GM12878 (cell line): Measurements from ENCODE around the gene TXNDC9. TPM values are rescaled to one million over a fixed set of nuclear protein-coding genes. Genes with fewer than 3 reads are reported as not detected.
A peak's percentile ranks its signal among the peaks of the same experiment; 100 is the strongest.

Source experiments
- ATAC-seq: fragments of 200-7000 bp; cut with Tn5 transposase; 3 replicates; pipeline ENCODE4 v1.9.1; 2020; ENCODE audit warnings: mild to moderate bottlenecking, moderate library complexity
- BruUV-seq: library from RNA; stranded (reverse); fragments of 400-500 nt; replicated peaks from 2 replicates; lab custom pipeline; 2021; lab: Mats Ljungman, UMichigan
- CTCF ChIA-PET: fragments of 300-600 bp; sonication (Branson Sonifier 250); formaldehyde crosslinking; extraction: SDS; loops from one replicate; lab custom pipeline; 2021; ENCODE audit warnings: inconsistent platforms; lab: Yijun Ruan, JAX
- POLR2A ChIA-PET: fragments of 350-600 bp; formaldehyde crosslinking; extraction: SDS; loops from one replicate; lab custom pipeline; 2021; ENCODE audit warnings: inconsistent platforms; lab: Charles Lee
- RAD21 ChIA-PET: fragments of 300-600 bp; sonication (Branson Sonifier 250); formaldehyde crosslinking; loops from one replicate; lab custom pipeline; 2023; ENCODE audit warnings: antibody characterized with exemption; ENCODE audit not compliant: unreplicated experiment; lab: Charles Lee
- SMC1A ChIA-PET: fragments of 300-600 bp; sonication (Branson Sonifier 250); formaldehyde crosslinking; loops from one replicate; lab custom pipeline; 2023; ENCODE audit not compliant: unreplicated experiment, uncharacterized antibody; lab: Charles Lee
- DNase-seq: peaks from one replicate; pipeline ENCODE4 v3.0.0-alpha.2; 2011; ENCODE audit warnings: low read depth, low spot score
- FAIRE-seq: peaks from 3 replicates; lab custom pipeline; 2011; peaks lifted over from hg19 to GRCh38; lab: Jason Lieb, UNC
- H2AFZ ChIP-seq: 2 replicates; pipeline ENCODE4 v1.6.0; 2011; ENCODE audit warnings: low read depth, low read length, control low read depth; ENCODE audit not compliant: control insufficient read depth
- H3K27ac ChIP-seq: 2 replicates; pipeline ENCODE4 v1.5.1; 2011; ENCODE audit warnings: control low read depth; ENCODE audit not compliant: control insufficient read depth, insufficient read depth
- H3K27me3 ChIP-seq, 2 experiments: replicated peaks in 1 of 2; 2 replicates each; pipeline versions ENCODE4 v1.6.0 to v1.6.1; 2011; ENCODE audit warnings: low read length in 1 of 2; ENCODE audit not compliant: control insufficient read depth in 2 of 2, insufficient read depth in 2 of 2
- H3K36me3 ChIP-seq, 2 experiments: 2 replicates each; pipeline ENCODE4 v1.5.1; 2011; ENCODE audit warnings: low read length in 1 of 2; ENCODE audit not compliant: control insufficient read depth in 2 of 2, insufficient read depth in 2 of 2
- H3K4me1 ChIP-seq: 2 replicates; pipeline ENCODE4 v1.6.1; 2011; ENCODE audit warnings: mild to moderate bottlenecking, low read length, moderate library complexity, mixed read lengths; ENCODE audit not compliant: control insufficient read depth, insufficient read depth
- H3K4me2 ChIP-seq: 2 replicates; pipeline ENCODE4 v1.6.0; 2011; ENCODE audit warnings: control low read depth; ENCODE audit not compliant: control insufficient read depth, insufficient read depth
- H3K4me3 ChIP-seq: fragments of 200-600 bp; sonication (generic); 2 replicates; pipeline ENCODE4 v1.5.1; 2016
- H3K79me2 ChIP-seq: 2 replicates; pipeline ENCODE4 v1.6.0; 2011; ENCODE audit warnings: low read length; ENCODE audit not compliant: control insufficient read depth, insufficient read depth
- H3K9ac ChIP-seq: 2 replicates; pipeline ENCODE4 v1.8.0; 2011; ENCODE audit warnings: low read length, control low read depth, mixed read lengths; ENCODE audit not compliant: control insufficient read depth, insufficient read depth
- H3K9me3 ChIP-seq: replicated peaks from 3 replicates; pipeline ENCODE4 v1.5.1; 2011; ENCODE audit warnings: mild to moderate bottlenecking, low read length; ENCODE audit not compliant: control insufficient read depth, insufficient read depth
- H4K20me1 ChIP-seq: 2 replicates; pipeline ENCODE4 v1.6.0; 2011; ENCODE audit not compliant: control insufficient read depth, insufficient read depth
- ATF7 ChIP-seq: fragments of 450-650 bp; IDR thresholded peaks from 2 replicates; pipeline ENCODE4 v1.6.1; 2016; ENCODE audit warnings: low read depth, mild to moderate bottlenecking
- MXI1 ChIP-seq: fragments of 150-350 bp; IDR thresholded peaks from 2 replicates; pipeline ENCODE4 v1.6.1; 2011; ENCODE audit warnings: low read depth, mild to moderate bottlenecking, inconsistent platforms, low read length, improper control_type of control experiment
- SRF ChIP-seq, 2 experiments: IDR thresholded peaks; 2 replicates each; pipeline ENCODE4 v1.6.1; 2011; ENCODE audit warnings: low read depth in 2 of 2, low read length in 2 of 2, mild to moderate bottlenecking in 1 of 2, moderate library complexity in 1 of 2
- ZBTB40 ChIP-seq: fragments of 450-650 bp; IDR thresholded peaks from 2 replicates; pipeline ENCODE4 v1.6.1; 2016; ENCODE audit warnings: mild to moderate bottlenecking, moderate library complexity, borderline replicate concordance
- WGBS: methylation state at CpG from one replicate; pipeline ENCODE4 v1.1.6; 2016; ENCODE audit warnings: low lambda C conversion rate; ENCODE audit not compliant: insufficient replicate concordance, insufficient coverage; ENCODE audit errors: missing lambda C conversion rate; 5-methylcytosine and 5-hydroxymethylcytosine counted together
- in situ Hi-C: fragments of 300-500 bp; cut with MboI; formaldehyde crosslinking; loops from 9 replicates; pipeline ENCODE4 v1.14.3; 2018; ENCODE audit warnings: mixed read lengths
- intact Hi-C: fragments of 100-400 bp; cut with micrococcal nuclease; formaldehyde crosslinking; loops from one replicate; pipeline ENCODE4 v1.14.2; 2022; ENCODE audit not compliant: unreplicated experiment
- polyA plus RNA-seq, 11 experiments: library from polyadenylated mRNA; depleted of rRNA in 4 of 11; unstranded in 6 of 11; stranded (reverse) in 5 of 11; fragments of >200 nt; fragmentation: Nextera tagmentation in 4 of 11; fragmentation: Illumina TruSeq in 1 of 11; extraction: Ambion mirVana in 4 of 11; extraction: Trizol in 1 of 11; gene quantifications; 1 replicate in 1 of 11; 2 replicates in 10 of 11; pipeline versions ENCODE4 v1.2.1 to v1.2.3, GENCODE V29; 2011 to 2016; ENCODE audit warnings: inconsistent platforms in 2 of 11, missing spikeins in 2 of 11, low read depth in 1 of 11
- total RNA-seq, 4 experiments: library from RNA; depleted of rRNA in 3 of 4; stranded (reverse); fragments of >200 nt in 3 of 4; fragmentation: Illumina TruSeq in 1 of 4; extraction: Trizol in 1 of 4; gene quantifications; 2 replicates each; pipeline versions ENCODE4 v1.2.1 to v1.2.3, GENCODE V29; 2013 to 2021

The TXNDC9 gene
- total and polyA plus RNA-seq, 10 of the 15 experiments (the other 5 are each of a cell fraction or from before 2014, with no cell fraction given): 27.0 to 170 (median 50.9) TPM

GRCh38 chr2:99338029-99338585 lies 2.0 kb upstream of the TXNDC9 start:
- ChIA-PET RAD21 (interaction anchor here (1.0 to 4.5 kb wide), 4 partner anchors 9 to 197 kb away, joined by 3 to 29 read pairs (median 7); partner anchors contain the start of gene C2orf15), CTCF (interaction anchor here (1.2 to 2.7 kb wide), 3 partner anchors 8 to 19 kb away, joined by 5 to 15 read pairs (median 11); no protein-coding TSS in a partner anchor), POLR2A (interaction anchor here (1.0 to 3.6 kb wide), 3 partner anchors 10 to 197 kb away, joined by 4 to 30 read pairs (median 4); partner anchors contain the start of gene C2orf15), SMC1A (interaction anchor here (0.8 to 5.6 kb wide), 6 partner anchors 10 to 158 kb away, joined by 3 to 32 read pairs (median 6); no protein-coding TSS in a partner anchor)
- Histone ChIP-seq H3K27ac (peak overlapping the region; percentile 98), H3K4me3 (peak overlapping the region; percentile 89), H3K79me2 (peaks cover 84% of the 10 kb centered on the region), H3K4me2 (peak overlapping the region; percentile 58; the same call in 1 of the 2 replicates), H3K9ac (peak overlapping the region; percentile 85), H3K9me3 (no peaks in the 10 kb centered on the region), H4K20me1 (no peaks in the 10 kb centered on the region), H3K36me3 (peaks cover 0 to 2% of the 10 kb centered on the region in 2 experiments; a peak in 1 of 4 replicates), H3K4me1 (peaks cover 5% of the 10 kb centered on the region), H3K27me3 (no peaks in the 10 kb centered on the region), H2AFZ (peak overlapping the region; percentile 61)
- intact Hi-C loops (loop anchor here (5.0 kb wide), 1 partner anchor 251 kb away; no protein-coding TSS in a partner anchor), in situ Hi-C loops (no loop called here)
- 1% methylated on average over 17 of the region's 17 CpGs for WGBS
- ATAC-seq: no peak
- TSS peak; percentile 73 for BruUV-seq
- no peak for DNase-seq
- FAIRE-seq: no peak
- peak; percentile 11; the same call in 1 of the 2 replicates for TF ChIP-seq MXI1
- TF ChIP-seq SRF (IDR thresholded peaks at IDR 0.05; ENCODE audit: low read depth in 2 of 2, low read length in 2 of 2): no peak
- TF ChIP-seq ZBTB40: peak; percentile 39; the same call in 1 of the 2 replicates
- no peak for TF ChIP-seq ATF7
